Keratinocyte (primary cell): ENCODE measurements around the gene EPB41L2.

Experiments
- CTCF ChIP-seq, 3 experiments: IDR thresholded peaks in 1 of 3; conservative IDR thresholded peaks in 1 of 3; optimal IDR thresholded peaks in 1 of 3; 2 replicates in 2 of 3; 3 replicates in 1 of 3; pipeline versions ENCODE3 to v1.5.1; 2011; ENCODE audit warnings: low read length in 3 of 3, mild to moderate bottlenecking in 3 of 3, moderate library complexity in 2 of 3, control low read depth in 1 of 3, inconsistent platforms in 1 of 3; ENCODE audit not compliant: insufficient read depth in 2 of 3; ENCODE audit errors: extremely low read depth in 1 of 3
- EZH2 ChIP-seq: IDR thresholded peaks from one replicate; pipeline ENCODE4 v1.6.1; 2012; ENCODE audit warnings: inconsistent platforms, mild to moderate bottlenecking, low read length, moderate library complexity

DNA sequence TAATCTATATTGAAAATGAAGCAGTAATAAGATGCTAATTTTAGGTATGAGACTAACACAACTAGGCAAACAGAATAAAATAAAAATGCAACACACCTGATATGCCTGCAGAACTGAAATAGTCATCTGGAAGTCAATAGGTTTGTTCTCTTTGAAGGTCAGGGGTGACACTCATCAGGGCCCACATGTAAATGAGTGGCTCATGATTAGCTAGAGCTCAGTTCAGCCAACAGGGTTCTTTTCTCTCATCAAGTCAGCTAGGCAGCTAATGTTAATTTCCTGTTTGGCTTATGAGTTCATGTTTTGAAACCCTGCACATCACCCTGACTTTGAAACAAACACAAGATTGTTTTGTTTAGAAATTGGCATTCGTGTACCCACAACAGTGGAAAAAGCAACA, 212.0 kb downstream of the EPB41L2 start:
- no peak for TF ChIP-seq CTCF (optimal IDR thresholded peaks at IDR 0.05 in 1 of 3, IDR thresholded peaks at IDR 0.05 in 1 of 3, conservative IDR thresholded peaks at IDR 0.05 in 1 of 3; ENCODE audit: extremely low read depth in 1 of 3, insufficient read depth in 2 of 3, low read length in 3 of 3)
- no peak for TF ChIP-seq EZH2
